ENCODE measurements around the gene PDZD2. TPM values are rescaled to one million over a fixed set of nuclear protein-coding genes. Genes with fewer than 3 reads are reported as not detected.

Gene PDZD2
- total and polyA plus RNA-seq, 2 donors (not counting 3 experiments of a cell fraction or from before 2014, with no cell fraction given), result 0.66 to 6.9 TPM

- DNase-seq (ENCODE audit: low read depth, low spot score), result no peak
- no peak overlapping the region for H3K27ac ChIP-seq (ENCODE audit: insufficient read depth, low read depth, low read length)
- H4K20me1 ChIP-seq (replicated peaks; ENCODE audit: control insufficient read depth, extremely low read depth, insufficient read depth, low read length), result no peaks in the 10 kb centered on the region
- ChIA-PET POLR2A (no interaction called here), CTCF (no interaction called here)
- intact Hi-C loops (cut with micrococcal nuclease), result no loop called here
- H3K9me1 ChIP-seq (replicated peaks; ENCODE audit: control insufficient read depth, extremely low read depth, insufficient read depth, low read length), result no peaks in the 10 kb centered on the region
- H3K4me2 ChIP-seq (ENCODE audit: insufficient read depth, low read length), result no peak overlapping the region
- H3K27me3 ChIP-seq (ENCODE audit: control insufficient read depth in 2 of 2, insufficient read depth in 2 of 2, low read length in 2 of 2), result no peaks in the 10 kb centered on the region
- no peak overlapping the region for H3K9ac ChIP-seq (replicated peaks; ENCODE audit: extremely low read depth, insufficient read depth, low read length)
- H2AFZ ChIP-seq (ENCODE audit: low read depth, low read length), result no peak overlapping the region
- dilution Hi-C loops (cut with MboI; ENCODE audit: extremely low pct_ligation_motif_present, low sequenced_read_pairs), result no loop called here
- TF ChIP-seq MAX (IDR thresholded peaks at IDR 0.05; ENCODE audit: insufficient read depth, insufficient read length) (no peak), JUN (IDR thresholded peaks at IDR 0.05; ENCODE audit: borderline replicate concordance, insufficient read depth, insufficient read length, low read depth) (no peak), MYC (IDR thresholded peaks at IDR 0.05; ENCODE audit: low read depth, low read length) (no peak), POLR2A (IDR thresholded peaks at IDR 0.05; ENCODE audit: low read depth, low read length) (no peak), POLR2AphosphoS5 (IDR thresholded peaks at IDR 0.05; ENCODE audit: insufficient read depth, low read depth, low read length) (no peak), GATA2 (IDR thresholded peaks at IDR 0.05; ENCODE audit: insufficient read depth, insufficient read length, low read depth, low read length) (no peak), CTCF (IDR thresholded peaks at IDR 0.05; ENCODE audit: extremely low read depth in 1 of 2, insufficient read depth in 1 of 2, low read depth in 1 of 2, low read length in 2 of 2) (no peak), EZH2 (IDR thresholded peaks at IDR 0.05; ENCODE audit: borderline replicate concordance, low read depth, low read length, severe bottlenecking) (no peak), FOS (IDR thresholded peaks at IDR 0.05; ENCODE audit: borderline replicate concordance, insufficient read depth, low read length) (no peak)
- no TSS peak for BruUV-seq (replicated peaks)
- H3K4me1 ChIP-seq (ENCODE audit: control insufficient read depth, extremely low read depth, insufficient read depth, low read length), result no peaks in the 10 kb centered on the region
- no peaks in the 10 kb centered on the region for H3K9me3 ChIP-seq (replicated peaks; ENCODE audit: control insufficient read depth, insufficient read depth, low read length)
- FAIRE-seq, result no peak
- no peak overlapping the region for H3K4me3 ChIP-seq (replicated peaks in 1 of 3; ENCODE audit: insufficient read depth in 1 of 3, low read depth in 1 of 3, low read length in 3 of 3)
- no peaks in the 10 kb centered on the region for H3K79me2 ChIP-seq (ENCODE audit: control insufficient read depth, insufficient read depth, low read length)
- no peaks in the 10 kb centered on the region for H3K36me3 ChIP-seq (ENCODE audit: control insufficient read depth in 2 of 2, extremely low read depth in 1 of 2, insufficient read depth in 2 of 2, low read length in 2 of 2)
Observed at GRCh38 chr5:31888564-31888963, 249.6 kb downstream of the PDZD2 start.

All from endothelial cell of umbilical vein (primary cell).